Activated CD8-positive, alpha-beta memory T cell treated with anti-CD3 and anti-CD28 coated beads for 1 hour (primary cell): ENCODE measurements around the gene MT1A.
A peak's percentile ranks its signal among the peaks of the same experiment; 100 is the strongest.

Experiments used
- DNase-seq, 2 donors: peaks; one replicate each; pipeline ENCODE4 v3.0.0-alpha.2; 2020; ENCODE audit warnings: low read depth in 1 of 2; ENCODE audit errors: extremely low read depth in 1 of 2

Gene MT1A

GRCh38 chr16:56630134-56630533 is 8.3 kb upstream of the MT1A start:
- DNase-seq: no peak

GRCh38 chr16:56631197-56631596 is 7.3 kb upstream of the MT1A start:
- DNase-seq: no peak

- DNase-seq: no peak
These were observed 6.7 kb upstream of the MT1A start for GRCh38 chr16:56631832-56632155.

GRCh38 chr16:56632156-56632847 is 6.2 kb upstream of the MT1A start, which contains the start of gene MT1M:
MT1M (plus strand) TSS chr16:56632659; CDS start chr16:56632732, 73 bp downstream.
- DNase-seq: no peak

GRCh38 chr16:56632848-56633365 is 5.6 kb upstream of the MT1A start:
- no peak for DNase-seq

- DNase-seq: no peak
These were observed 4.9 kb upstream of the MT1A start for GRCh38 chr16:56633535-56633934.

GRCh38 chr16:56634715-56635440 is 3.6 kb upstream of the MT1A start:
- DNase-seq: no peak

- DNase-seq: no peak
These were observed 3.0 kb upstream of the MT1A start for GRCh38 chr16:56635441-56635967.

GRCh38 chr16:56636616-56637413 is 1.7 kb upstream of the MT1A start:
- DNase-seq: no peak

GRCh38 chr16:56639045-56639444 is 579 bp downstream of the MT1A start:
- no peak for DNase-seq

GRCh38 chr16:56640076-56640475 is 1.6 kb downstream of the MT1A start:
- DNase-seq: no peak

- no peak for DNase-seq
These were observed 2.7 kb downstream of the MT1A start for GRCh38 chr16:56641166-56641565.

- DNase-seq: peak; percentile 42 to 57
These were observed 4.8 kb downstream of the MT1A start for GRCh38 chr16:56643080-56643778.

GRCh38 chr16:56643833-56644232 is 5.4 kb downstream of the MT1A start:
- DNase-seq: no peak

GRCh38 chr16:56645311-56645710 is 6.8 kb downstream of the MT1A start:
- no peak for DNase-seq

GRCh38 chr16:56645838-56646237 is 7.4 kb downstream of the MT1A start:
- no peak for DNase-seq

- no peak for DNase-seq
These were observed 9.4 kb downstream of the MT1A start for GRCh38 chr16:56647641-56648431.

- DNase-seq: no peak
These were observed 10.8 kb downstream of the MT1A start for GRCh38 chr16:56649271-56649670.

GRCh38 chr16:56649820-56650219 is 11.4 kb downstream of the MT1A start:
- DNase-seq: no peak

- no peak for DNase-seq
These were observed 13.1 kb downstream of the MT1A start, which contains the start of gene MT1B for GRCh38 chr16:56651586-56651985. MT1B (plus strand) TSS chr16:56651886; CDS start chr16:56651954, 68 bp downstream.
